H54 (cell line): ENCODE results near the gene DLG2.

Source experiments
- DNase-seq: peaks from one replicate; pipeline ENCODE4 v3.0.0; 2011; ENCODE audit warnings: low spot score, mixed read lengths; ENCODE audit not compliant: insufficient read length
- FAIRE-seq: peaks from 3 replicates; lab custom pipeline; 2011; peaks lifted over from hg19 to GRCh38; lab: Jason Lieb, UNC
- POLR2A ChIP-seq: IDR thresholded peaks from 2 replicates; pipeline ENCODE4 v1.6.1; 2011; ENCODE audit warnings: low read depth, mild to moderate bottlenecking, low read length

DLG2 gene

GRCh38 chr11:83715927-83716535 is 1911.1 kb downstream of the DLG2 start:
- no peak for DNase-seq
- FAIRE-seq = no peak
- no peak for TF ChIP-seq POLR2A

- FAIRE-seq = no peak
- TF ChIP-seq POLR2A = no peak
- no peak for DNase-seq
Measured at GRCh38 chr11:83713708-83714107, 1913.4 kb downstream of the DLG2 start.

GRCh38 chr11:83711106-83711527 is 1916.0 kb downstream of the DLG2 start:
- DNase-seq (no peak), FAIRE-seq (no peak)
- no peak for TF ChIP-seq POLR2A

GRCh38 chr11:83709434-83709833 is 1917.7 kb downstream of the DLG2 start:
- TF ChIP-seq POLR2A = no peak
- DNase-seq (no peak), FAIRE-seq (no peak)

- no peak for TF ChIP-seq POLR2A
- no peak for DNase-seq
- no peak for FAIRE-seq
Measured at GRCh38 chr11:83706566-83706965, 1920.6 kb downstream of the DLG2 start.

DNA sequence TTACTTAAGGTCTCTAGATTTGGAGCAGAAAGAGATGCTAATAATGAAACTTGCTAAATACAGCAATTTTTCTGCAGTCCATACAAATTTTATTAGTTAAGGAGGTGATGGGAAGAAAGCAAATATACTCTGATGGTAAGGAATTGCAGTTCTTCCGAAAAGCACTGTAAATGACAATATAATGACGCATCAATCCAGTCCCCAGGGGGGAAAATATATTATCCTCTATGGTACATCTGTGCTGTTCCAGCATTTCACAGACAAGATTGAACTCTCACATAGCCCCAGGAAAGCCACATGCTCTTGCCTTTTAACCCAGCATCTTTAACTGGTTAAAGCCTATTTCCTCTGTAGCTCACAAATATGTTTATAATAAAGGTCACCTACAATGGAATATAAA is 1924.3 kb downstream of the DLG2 start:
- FAIRE-seq = no peak
- no peak for TF ChIP-seq POLR2A

GRCh38 chr11:83697518-83697917 is 1929.6 kb downstream of the DLG2 start:
- DNase-seq (no peak), FAIRE-seq (no peak)
- no peak for TF ChIP-seq POLR2A

More for the DNA sequence above, 1924.3 kb downstream of the DLG2 start:
- DNase-seq = no peak

- FAIRE-seq (no peak), DNase-seq (no peak)
- TF ChIP-seq POLR2A = no peak
Measured at GRCh38 chr11:83695046-83695445, 1932.1 kb downstream of the DLG2 start.

DNA sequence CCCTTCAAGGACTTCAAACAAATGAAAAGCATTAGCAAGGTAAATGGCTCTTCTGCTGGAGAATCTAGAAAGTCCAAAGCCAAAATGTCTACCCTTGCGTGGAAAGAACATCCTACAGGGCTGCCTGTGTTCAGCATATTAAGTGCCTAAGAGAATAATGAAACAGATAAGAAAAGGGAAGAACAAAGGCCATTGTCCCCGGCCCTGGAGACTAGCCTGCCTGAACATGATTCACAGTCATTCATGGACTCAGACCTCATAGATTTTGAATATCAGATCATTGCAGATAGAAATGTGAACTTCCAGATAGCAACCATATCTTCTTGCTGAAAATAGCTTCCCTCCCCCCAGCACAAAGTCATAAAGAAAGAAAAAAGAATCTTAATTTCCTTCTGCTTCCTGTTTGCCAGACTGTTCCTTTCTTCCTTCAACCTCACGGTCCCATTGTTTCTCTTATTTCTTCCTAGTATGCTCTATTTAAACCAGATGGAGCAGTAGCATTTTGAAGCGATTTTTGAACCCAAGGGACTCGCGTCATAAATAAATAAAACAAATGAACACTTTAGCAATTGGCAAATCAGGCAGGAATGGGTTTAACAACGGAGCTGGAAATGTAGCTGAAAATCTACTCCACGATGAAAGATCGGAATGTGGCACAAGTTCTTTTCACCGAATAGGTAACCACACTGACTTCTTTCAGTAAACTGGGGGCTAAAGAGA is 1932.8 kb downstream of the DLG2 start:
- TF ChIP-seq POLR2A = no peak
- DNase-seq (no peak), FAIRE-seq (no peak)

DNA sequence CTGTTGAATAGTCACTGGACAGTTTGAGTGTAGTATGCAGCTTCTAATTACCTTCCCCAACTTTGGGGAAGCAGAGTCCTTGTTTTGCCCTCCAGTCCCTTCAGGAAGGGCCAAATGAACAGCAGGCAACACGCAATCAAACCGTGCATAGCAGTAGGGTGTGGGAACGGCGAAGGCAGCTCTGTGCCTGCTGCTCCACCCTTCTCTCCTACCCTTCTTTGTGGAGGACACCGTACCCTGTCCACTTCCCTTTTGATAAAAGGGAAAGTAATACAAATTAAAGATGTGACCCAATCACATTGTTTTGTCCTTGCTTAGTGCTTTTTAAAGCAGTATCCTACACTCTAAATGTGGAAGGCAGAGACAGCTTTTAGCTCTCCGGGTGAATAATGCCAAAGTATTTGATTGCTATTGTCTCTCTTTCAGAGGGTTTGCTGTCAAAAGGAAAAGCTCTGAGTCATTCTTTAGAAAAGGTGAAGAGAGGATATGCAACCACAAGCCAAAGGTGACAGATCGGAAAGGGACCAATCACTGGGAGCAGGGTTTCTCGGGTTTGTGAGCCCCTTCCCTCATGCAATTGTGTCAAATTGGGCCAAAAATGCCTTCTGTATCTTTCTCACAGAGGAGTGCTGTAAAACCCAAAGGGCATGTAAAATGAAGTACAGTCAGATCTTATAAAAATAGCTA is 1933.7 kb downstream of the DLG2 start:
- no peak for TF ChIP-seq POLR2A
- no peak for FAIRE-seq

GRCh38 chr11:83692675-83693074 is 1934.5 kb downstream of the DLG2 start:
- no peak for TF ChIP-seq POLR2A
- no peak for DNase-seq
- no peak for FAIRE-seq

More for the DNA sequence above, 1933.7 kb downstream of the DLG2 start:
- DNase-seq = no peak

DNA sequence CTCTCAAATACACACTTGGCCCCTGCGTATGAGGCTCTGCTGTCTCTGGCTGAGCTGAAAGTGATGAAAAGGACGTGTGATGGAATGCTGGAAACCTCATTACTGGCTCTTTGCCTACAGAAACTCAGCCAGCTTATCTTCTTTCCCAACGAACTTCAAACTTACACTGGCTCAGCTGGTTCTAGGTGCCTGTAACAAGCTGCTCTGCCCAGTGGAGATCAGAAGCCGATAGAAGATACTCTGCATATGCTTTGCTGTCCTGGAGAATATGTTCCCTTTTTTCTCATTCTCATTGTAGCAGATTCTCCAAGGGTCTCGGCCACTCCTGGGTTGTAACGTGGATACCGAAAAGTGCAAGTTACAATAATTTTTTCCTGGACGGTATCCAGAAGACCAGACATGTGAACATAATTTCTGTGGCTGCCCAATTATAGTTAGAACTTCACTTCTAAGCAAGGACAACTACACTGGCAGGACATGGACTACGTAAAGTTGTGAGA is 1935.6 kb downstream of the DLG2 start:
- TF ChIP-seq POLR2A = no peak
- DNase-seq (no peak), FAIRE-seq (no peak)

DNA sequence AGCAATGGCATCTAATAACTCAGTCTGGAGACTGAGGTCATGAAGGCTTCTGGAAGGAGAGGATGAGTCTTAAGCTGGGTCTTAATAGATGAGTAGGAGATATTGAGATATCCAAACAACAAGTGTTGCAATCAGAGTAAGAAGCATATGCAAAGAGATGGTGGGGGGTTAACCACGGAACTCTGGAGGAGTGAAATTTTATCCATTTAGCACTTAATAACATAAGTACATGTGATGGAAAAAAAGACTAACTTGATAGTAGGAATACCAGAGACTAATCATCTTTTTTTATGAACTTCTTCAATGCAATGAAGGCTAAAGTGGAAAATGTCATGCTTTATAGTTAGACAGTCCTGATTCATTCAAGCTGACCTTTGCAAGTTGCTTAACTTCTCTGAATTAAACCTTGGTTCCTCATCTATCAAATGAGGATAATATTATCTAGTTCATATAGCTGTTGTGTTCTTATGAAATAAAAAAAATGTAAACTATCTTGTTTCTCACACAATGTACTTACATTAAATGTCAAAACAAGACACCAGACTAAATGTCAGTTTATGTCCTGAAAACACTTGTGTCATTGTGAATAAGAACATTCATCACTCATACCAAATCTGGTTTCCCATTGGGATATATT is 1937.9 kb downstream of the DLG2 start:
- FAIRE-seq (no peak), DNase-seq (no peak)
- TF ChIP-seq POLR2A = no peak

DNA sequence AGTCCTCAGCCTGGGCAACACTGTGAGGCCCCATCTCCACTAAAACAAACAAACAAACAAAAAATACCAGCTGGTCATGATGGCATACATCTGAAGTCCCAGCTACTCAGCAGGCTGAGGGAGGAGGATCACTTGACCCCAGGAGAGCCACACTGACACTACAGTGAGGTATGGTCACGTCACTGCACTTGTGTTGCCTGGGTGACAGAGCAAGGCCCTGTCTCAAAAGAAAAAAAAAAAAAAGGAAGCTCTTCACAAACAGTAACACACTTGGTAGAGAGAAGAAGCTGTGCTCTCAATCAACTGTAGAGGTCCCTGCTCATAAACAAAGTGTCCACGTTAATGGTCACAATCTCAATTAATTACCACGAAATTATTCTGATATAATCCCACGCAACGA is 1939.4 kb downstream of the DLG2 start:
- FAIRE-seq = no peak

More for the DNA sequence above, 1939.4 kb downstream of the DLG2 start:
- TF ChIP-seq POLR2A = no peak
- DNase-seq = no peak
